Lower leg skin (tissue), 3 donors: ENCODE results near the gene TBC1D19.

Experiments
- POLR2A ChIP-seq, 2 donors: fragments of 450-650 bp; IDR thresholded peaks; one replicate each; pipeline ENCODE4 v1.6.1; 2016 to 2017; ENCODE audit warnings: antibody characterized with exemption in 2 of 2, mild to moderate bottlenecking in 1 of 2, moderate library complexity in 1 of 2
- TF ChIP-seq, protein P1 (sequence below), 3 donors: fragments of 450-650 bp; IDR thresholded peaks; one replicate each; pipeline ENCODE4 v1.5.1; 2016; ENCODE audit warnings: antibody characterized with exemption in 3 of 3, mild to moderate bottlenecking in 3 of 3, moderate library complexity in 2 of 3

DNA sequence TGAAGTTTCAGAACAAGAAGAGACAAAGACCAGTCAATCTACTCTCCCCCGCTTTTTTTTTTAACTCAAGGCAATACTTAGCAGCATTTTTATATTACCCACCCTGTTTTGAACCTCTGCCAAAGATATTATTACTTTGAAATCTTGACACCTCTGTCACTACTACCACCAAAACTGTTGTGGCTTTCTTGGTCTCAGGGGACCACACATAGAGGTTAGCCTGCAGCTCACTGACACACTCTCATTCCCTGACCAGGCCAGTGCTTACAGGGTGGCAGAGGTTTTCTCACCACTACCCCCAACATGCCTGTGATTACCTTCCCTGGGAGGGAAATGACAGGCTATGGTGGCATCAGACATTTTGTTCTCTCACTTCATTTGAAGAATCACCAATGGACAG, 139.3 kb downstream of the TBC1D19 start:
- TF ChIP-seq, protein P1, sequence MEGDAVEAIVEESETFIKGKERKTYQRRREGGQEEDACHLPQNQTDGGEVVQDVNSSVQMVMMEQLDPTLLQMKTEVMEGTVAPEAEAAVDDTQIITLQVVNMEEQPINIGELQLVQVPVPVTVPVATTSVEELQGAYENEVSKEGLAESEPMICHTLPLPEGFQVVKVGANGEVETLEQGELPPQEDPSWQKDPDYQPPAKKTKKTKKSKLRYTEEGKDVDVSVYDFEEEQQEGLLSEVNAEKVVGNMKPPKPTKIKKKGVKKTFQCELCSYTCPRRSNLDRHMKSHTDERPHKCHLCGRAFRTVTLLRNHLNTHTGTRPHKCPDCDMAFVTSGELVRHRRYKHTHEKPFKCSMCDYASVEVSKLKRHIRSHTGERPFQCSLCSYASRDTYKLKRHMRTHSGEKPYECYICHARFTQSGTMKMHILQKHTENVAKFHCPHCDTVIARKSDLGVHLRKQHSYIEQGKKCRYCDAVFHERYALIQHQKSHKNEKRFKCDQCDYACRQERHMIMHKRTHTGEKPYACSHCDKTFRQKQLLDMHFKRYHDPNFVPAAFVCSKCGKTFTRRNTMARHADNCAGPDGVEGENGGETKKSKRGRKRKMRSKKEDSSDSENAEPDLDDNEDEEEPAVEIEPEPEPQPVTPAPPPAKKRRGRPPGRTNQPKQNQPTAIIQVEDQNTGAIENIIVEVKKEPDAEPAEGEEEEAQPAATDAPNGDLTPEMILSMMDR (IDR thresholded peaks at IDR 0.05): no peak
- no peak for TF ChIP-seq POLR2A (IDR thresholded peaks at IDR 0.05)
